Neural cell (in vitro differentiated cells): ENCODE data around the gene SHROOM2.

Experiments used
- CTCF ChIP-seq: fragments of 450-650 bp; IDR thresholded peaks from 2 replicates; pipeline ENCODE4 v1.5.1; 2014; ENCODE audit warnings: antibody characterized with exemption, mild to moderate bottlenecking, moderate library complexity; ENCODE audit not compliant: poor library complexity, severe bottlenecking
- EZH2 ChIP-seq: fragments of 200-600, 300-800 bp; shearing (Covaris generic), sonication (generic); IDR thresholded peaks from 2 replicates; pipeline ENCODE4 v1.6.1; 2014; ENCODE audit warnings: antibody characterized with exemption, low read length, borderline replicate concordance, mild to moderate bottlenecking; ENCODE audit not compliant: insufficient read depth, poor library complexity, severe bottlenecking
- MXI1 ChIP-seq: fragments of 450-650 bp; conservative IDR thresholded peaks from 2 replicates; pipeline ENCODE4 v1.6.1; 2014; ENCODE audit warnings: antibody characterized with exemption, mild to moderate bottlenecking; ENCODE audit not compliant: poor library complexity, severe bottlenecking
- POLR2AphosphoS5 ChIP-seq: IDR thresholded peaks from 2 replicates; pipeline ENCODE4 v1.6.1; 2012
- REST ChIP-seq: IDR thresholded peaks from 2 replicates; pipeline ENCODE4 v1.6.1; 2012; ENCODE audit warnings: borderline replicate concordance
- TAF1 ChIP-seq: IDR thresholded peaks from 2 replicates; pipeline ENCODE4 v1.6.1; 2012; ENCODE audit warnings: low read depth

DNA sequence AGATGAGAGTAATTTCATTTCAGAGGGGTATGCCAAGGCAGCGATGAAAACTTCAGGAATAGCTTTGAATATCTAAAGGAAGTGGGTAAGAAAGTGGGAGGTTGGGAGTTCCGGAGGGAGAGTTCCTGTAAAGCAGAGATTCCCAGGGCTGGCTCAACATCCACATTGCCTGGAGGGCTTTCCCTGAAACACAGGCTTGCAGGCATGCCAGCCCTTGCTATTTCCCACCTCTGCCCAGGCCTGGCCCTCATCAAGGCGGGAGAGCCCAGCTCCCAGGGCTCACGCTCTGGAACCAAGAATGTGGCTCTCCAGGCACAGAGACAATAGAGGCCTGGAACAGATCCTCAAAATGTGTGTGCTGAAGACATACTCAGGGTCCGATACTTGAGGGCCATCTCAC lies 137.1 kb downstream of the SHROOM2 start:
- no peak for TF ChIP-seq CTCF
- no peak for TF ChIP-seq TAF1
- TF ChIP-seq REST = no peak
- no peak for TF ChIP-seq EZH2
- TF ChIP-seq POLR2AphosphoS5 = no peak
- TF ChIP-seq MXI1 = no peak
